Activated T-cell treated with anti-CD3 and anti-CD28 coated beads, Interleukin-2, amount 50 U/mL, for 24 hours (primary cell): ENCODE data around the gene SMURF1.
A peak's percentile ranks its signal among the peaks of the same experiment; 100 is the strongest.

Experiments
- DNase-seq: peaks from one replicate; pipeline ENCODE4 v3.0.0-alpha.2; 2020
- H3K27ac Mint-ChIP-seq: 2 replicates; pipeline ENCODE4 v1.8.0; 2020; ENCODE audit warnings: mild to moderate bottlenecking, mixed read lengths
- H3K27me3 Mint-ChIP-seq: 2 replicates; pipeline ENCODE4 v1.8.0; 2020; ENCODE audit warnings: mixed read lengths
- H3K36me3 Mint-ChIP-seq: 2 replicates; pipeline ENCODE4 v1.8.0; 2020; ENCODE audit warnings: low read depth, mixed read lengths
- H3K4me1 Mint-ChIP-seq: 2 replicates; pipeline ENCODE4 v1.8.0; 2020; ENCODE audit warnings: low read depth, mixed read lengths
- H3K4me3 Mint-ChIP-seq: 2 replicates; pipeline ENCODE4 v1.8.0; 2020; ENCODE audit warnings: mild to moderate bottlenecking, moderate library complexity, mixed read lengths
- H3K9me3 Mint-ChIP-seq: 2 replicates; pipeline ENCODE4 v1.8.0; 2020; ENCODE audit warnings: mixed read lengths

The SMURF1 gene

GRCh38 chr7:99143853-99144672, at the start of gene SMURF1:
Gene SMURF1 (minus strand): TSS chr7:99144108. CDS start chr7:99143780, 328 bp downstream.
- peaks cover 40% of the 10 kb centered on the region for H3K4me1 Mint-ChIP-seq
- H3K4me3 Mint-ChIP-seq = peak within 1 kb of the TSS; percentile 88

GRCh38 chr7:99191869-99192596, 48.1 kb upstream of the SMURF1 start:
- Mint-ChIP-seq H3K4me3 (no peak overlapping the region), H3K4me1 (peaks cover 1% of the 10 kb centered on the region), H3K9me3 (peaks cover 4% of the 10 kb centered on the region), H3K36me3 (no peaks in the 10 kb centered on the region), H3K27me3 (peaks cover 13% of the 10 kb centered on the region), H3K27ac (no peak overlapping the region)
- no peak for DNase-seq

More at GRCh38 chr7:99143853-99144672, at the start of gene SMURF1:
- Mint-ChIP-seq H3K27me3 (peaks cover 5% of the 10 kb centered on the region), H3K36me3 (peaks cover 12% of the 10 kb centered on the region), H3K27ac (peak within 1 kb of the TSS; percentile 93), H3K9me3 (no peaks in the 10 kb centered on the region)
- DNase-seq = peak; percentile 83

- Mint-ChIP-seq H3K9me3 (no peaks in the 10 kb centered on the region), H3K4me3 (no peak overlapping the region), H3K4me1 (no peaks in the 10 kb centered on the region), H3K27ac (no peak overlapping the region), H3K36me3 (no peaks in the 10 kb centered on the region), H3K27me3 (peaks cover 13% of the 10 kb centered on the region)
- DNase-seq = no peak
Observed at GRCh38 chr7:99190359-99191009, 46.6 kb upstream of the SMURF1 start.

- no peaks in the 10 kb centered on the region for H3K36me3 Mint-ChIP-seq
- no peak overlapping the region for H3K27ac Mint-ChIP-seq
- peaks cover 10% of the 10 kb centered on the region for H3K27me3 Mint-ChIP-seq
- H3K4me3 Mint-ChIP-seq = no peak overlapping the region
- H3K4me1 Mint-ChIP-seq = no peaks in the 10 kb centered on the region
- no peak for DNase-seq
- H3K9me3 Mint-ChIP-seq = no peaks in the 10 kb centered on the region
Observed at GRCh38 chr7:99189222-99189621, 45.3 kb upstream of the SMURF1 start.

- H3K9me3 Mint-ChIP-seq = no peaks in the 10 kb centered on the region
- H3K27me3 Mint-ChIP-seq = peaks cover 7% of the 10 kb centered on the region
- no peak for DNase-seq
- no peaks in the 10 kb centered on the region for H3K4me1 Mint-ChIP-seq
- no peaks in the 10 kb centered on the region for H3K36me3 Mint-ChIP-seq
- H3K4me3 Mint-ChIP-seq = no peak overlapping the region
- H3K27ac Mint-ChIP-seq = no peak overlapping the region
Observed at GRCh38 chr7:99188221-99188620, 44.3 kb upstream of the SMURF1 start.

- H3K27me3 Mint-ChIP-seq = no peaks in the 10 kb centered on the region
- no peaks in the 10 kb centered on the region for H3K36me3 Mint-ChIP-seq
- H3K4me3 Mint-ChIP-seq = no peak overlapping the region
- H3K27ac Mint-ChIP-seq = no peak overlapping the region
- no peaks in the 10 kb centered on the region for H3K4me1 Mint-ChIP-seq
- no peak for DNase-seq
- no peaks in the 10 kb centered on the region for H3K9me3 Mint-ChIP-seq
Observed at GRCh38 chr7:99184532-99185218, 40.8 kb upstream of the SMURF1 start.

GRCh38 chr7:99180067-99180650, 36.3 kb upstream of the SMURF1 start:
- DNase-seq = no peak
- no peaks in the 10 kb centered on the region for H3K4me1 Mint-ChIP-seq
- H3K36me3 Mint-ChIP-seq = no peaks in the 10 kb centered on the region
- H3K9me3 Mint-ChIP-seq = no peaks in the 10 kb centered on the region
- peaks cover 2% of the 10 kb centered on the region for H3K27me3 Mint-ChIP-seq
- no peak overlapping the region for H3K4me3 Mint-ChIP-seq
- no peak overlapping the region for H3K27ac Mint-ChIP-seq

- DNase-seq = no peak
- H3K9me3 Mint-ChIP-seq = no peaks in the 10 kb centered on the region
- no peak overlapping the region for H3K27ac Mint-ChIP-seq
- no peaks in the 10 kb centered on the region for H3K4me1 Mint-ChIP-seq
- peaks cover 2% of the 10 kb centered on the region for H3K27me3 Mint-ChIP-seq
- no peak overlapping the region for H3K4me3 Mint-ChIP-seq
- H3K36me3 Mint-ChIP-seq = no peaks in the 10 kb centered on the region
Observed at GRCh38 chr7:99177165-99177564, 33.3 kb upstream of the SMURF1 start.

- no peaks in the 10 kb centered on the region for H3K9me3 Mint-ChIP-seq
- peaks cover 11% of the 10 kb centered on the region for H3K27me3 Mint-ChIP-seq
- no peak overlapping the region for H3K4me3 Mint-ChIP-seq
- DNase-seq = no peak
- no peak overlapping the region for H3K27ac Mint-ChIP-seq
- H3K4me1 Mint-ChIP-seq = no peaks in the 10 kb centered on the region
- H3K36me3 Mint-ChIP-seq = no peaks in the 10 kb centered on the region
Observed at GRCh38 chr7:99173787-99174186, 29.9 kb upstream of the SMURF1 start.

- Mint-ChIP-seq H3K27me3 (peaks cover 17% of the 10 kb centered on the region), H3K27ac (no peak overlapping the region), H3K4me3 (no peak overlapping the region), H3K36me3 (no peaks in the 10 kb centered on the region), H3K4me1 (no peaks in the 10 kb centered on the region), H3K9me3 (no peaks in the 10 kb centered on the region)
- DNase-seq = no peak
Observed at GRCh38 chr7:99171731-99172130, 27.8 kb upstream of the SMURF1 start.

GRCh38 chr7:99170730-99171074, 26.8 kb upstream of the SMURF1 start:
- H3K36me3 Mint-ChIP-seq = no peaks in the 10 kb centered on the region
- H3K9me3 Mint-ChIP-seq = no peaks in the 10 kb centered on the region
- no peak overlapping the region for H3K27ac Mint-ChIP-seq
- DNase-seq = no peak
- H3K4me3 Mint-ChIP-seq = no peak overlapping the region
- H3K27me3 Mint-ChIP-seq = peaks cover 16% of the 10 kb centered on the region
- H3K4me1 Mint-ChIP-seq = no peaks in the 10 kb centered on the region

- DNase-seq = no peak
- H3K27ac Mint-ChIP-seq = no peak overlapping the region
- H3K4me1 Mint-ChIP-seq = no peaks in the 10 kb centered on the region
- no peaks in the 10 kb centered on the region for H3K9me3 Mint-ChIP-seq
- H3K4me3 Mint-ChIP-seq = no peak overlapping the region
- H3K27me3 Mint-ChIP-seq = peaks cover 15% of the 10 kb centered on the region
- H3K36me3 Mint-ChIP-seq = no peaks in the 10 kb centered on the region
Observed at GRCh38 chr7:99170065-99170729, 26.3 kb upstream of the SMURF1 start.

GRCh38 chr7:99167072-99167471, 23.2 kb upstream of the SMURF1 start:
- DNase-seq = no peak
- Mint-ChIP-seq H3K27me3 (peaks cover 21% of the 10 kb centered on the region), H3K27ac (no peak overlapping the region), H3K4me1 (no peaks in the 10 kb centered on the region), H3K36me3 (no peaks in the 10 kb centered on the region), H3K9me3 (no peaks in the 10 kb centered on the region), H3K4me3 (no peak overlapping the region)

GRCh38 chr7:99165816-99166215, 21.9 kb upstream of the SMURF1 start:
- no peaks in the 10 kb centered on the region for H3K36me3 Mint-ChIP-seq
- H3K27ac Mint-ChIP-seq = no peak overlapping the region
- peaks cover 25% of the 10 kb centered on the region for H3K27me3 Mint-ChIP-seq
- H3K9me3 Mint-ChIP-seq = no peaks in the 10 kb centered on the region
- DNase-seq = no peak
- H3K4me1 Mint-ChIP-seq = no peaks in the 10 kb centered on the region
- H3K4me3 Mint-ChIP-seq = no peak overlapping the region
